Natural killer cell (primary cell): ENCODE measurements around the gene MEF2A. TPM values are rescaled to one million over a fixed set of nuclear protein-coding genes. Genes with fewer than 3 reads are reported as not detected.

Experiments used
- ATAC-seq, 3 donors: fragments of 150-1000 bp in 2 of 3; fragments of 200-7000 bp in 1 of 3; cut with Tn5 transposase; 1 replicate in 1 of 3; 2 replicates in 2 of 3; pipeline ENCODE4 v1.10.0; 2021; ENCODE audit warnings: mild to moderate bottlenecking in 2 of 3, moderate library complexity in 2 of 3
- DNase-seq, 2 donors: peaks; one replicate each; pipeline versions ENCODE4 v3.0.0 to v3.0.0-alpha.2; 2013 to 2021; ENCODE audit warnings: mixed read lengths in 1 of 2
- H3K27ac ChIP-seq: one replicate; pipeline ENCODE4 v1.5.1; 2013; ENCODE audit warnings: mild to moderate bottlenecking, low read length
- H3K27me3 ChIP-seq: one replicate; pipeline ENCODE4 v1.6.1; 2013; ENCODE audit warnings: low read length; ENCODE audit not compliant: control insufficient read depth, insufficient read depth
- H3K36me3 ChIP-seq: one replicate; pipeline ENCODE4 v1.6.1; 2013; ENCODE audit warnings: low read length; ENCODE audit not compliant: control insufficient read depth, insufficient read depth
- H3K4me1 ChIP-seq: one replicate; pipeline ENCODE4 v1.6.1; 2013; ENCODE audit warnings: low read length; ENCODE audit not compliant: control insufficient read depth, insufficient read depth
- H3K4me3 ChIP-seq: one replicate; pipeline ENCODE4 v1.5.1; 2013; ENCODE audit warnings: low read length
- H3K9me3 ChIP-seq: one replicate; pipeline ENCODE4 v1.6.1; 2013; ENCODE audit warnings: low read length; ENCODE audit not compliant: control insufficient read depth, insufficient read depth
- H3K27ac Mint-ChIP-seq, 2 donors: one replicate each; pipeline ENCODE4 v1.8.0; 2022; ENCODE audit warnings: mild to moderate bottlenecking in 2 of 2, mixed read lengths in 2 of 2, moderate library complexity in 1 of 2
- H3K27me3 Mint-ChIP-seq, 2 donors: one replicate each; pipeline ENCODE4 v1.8.0; 2022; ENCODE audit warnings: low read depth in 2 of 2, mixed read lengths in 2 of 2
- H3K36me3 Mint-ChIP-seq: one replicate; pipeline ENCODE4 v1.8.0; 2022; ENCODE audit warnings: mixed read lengths
- H3K4me1 Mint-ChIP-seq, 2 donors: one replicate each; pipeline ENCODE4 v1.8.0; 2022; ENCODE audit warnings: mixed read lengths in 2 of 2
- H3K4me3 Mint-ChIP-seq: one replicate; pipeline ENCODE4 v1.8.0; 2022; ENCODE audit warnings: mild to moderate bottlenecking, moderate library complexity, mixed read lengths
- H3K9me3 Mint-ChIP-seq, 2 donors: one replicate each; pipeline ENCODE4 v1.8.0; 2022; ENCODE audit warnings: mixed read lengths in 2 of 2
- CTCF ChIP-seq: fragments of 200-600 bp; IDR thresholded peaks from one replicate; pipeline ENCODE4 v1.8.0; 2022; ENCODE audit warnings: antibody characterized with exemption
- WGBS: methylation state at CpG from one replicate; pipeline ENCODE4 v1.1.7; 2013; ENCODE audit warnings: missing lambda C conversion rate; ENCODE audit not compliant: insufficient coverage; 5-methylcytosine and 5-hydroxymethylcytosine counted together
- intact Hi-C: fragments of 100-400 bp; cut with micrococcal nuclease; formaldehyde crosslinking; loops from one replicate; pipeline ENCODE4 v1.14.2; 2022
- total RNA-seq, 4 donors: library from RNA; stranded (reverse); fragments of 120-200 nt in 1 of 4; gene quantifications; one replicate each; pipeline versions ENCODE4 v1.2.3 to v1.2.4, GENCODE V29; 2013 to 2022

The MEF2A gene
- total RNA-seq, 3 donors from 2014 or later (not counting 1 experiment from before 2014, with no cell fraction given): 31.1 to 33.9 (median 33.6) TPM

GRCh38 chr15:99580076-99580475 is 14.3 kb downstream of the MEF2A start:
- H3K27ac ChIP-seq: no peak overlapping the region
- Mint-ChIP-seq H3K4me3 (no peak overlapping the region), H3K36me3 (no peaks in the 10 kb centered on the region), H3K27me3 (no peaks in the 10 kb centered on the region), H3K9me3 (no peaks in the 10 kb centered on the region), H3K27ac (peak overlapping the region in 1 of 2 donors; percentile 11), H3K4me1 (peaks cover 42 to 61% of the 10 kb centered on the region in 2 donors)
- ATAC-seq (no peak), DNase-seq (no peak)
- TF ChIP-seq CTCF: no peak
- H3K4me3 ChIP-seq: no peak overlapping the region
- no peaks in the 10 kb centered on the region for H3K9me3 ChIP-seq
- no peaks in the 10 kb centered on the region for H3K36me3 ChIP-seq
- 100% methylated on average over 3 of the region's 3 CpGs for WGBS
- no peaks in the 10 kb centered on the region for H3K27me3 ChIP-seq
- intact Hi-C loops: no loop called here
- no peaks in the 10 kb centered on the region for H3K4me1 ChIP-seq

- H3K4me1 Mint-ChIP-seq: peaks cover 42 to 52% of the 10 kb centered on the region in 2 donors
- Histone ChIP-seq H3K27me3 (no peaks in the 10 kb centered on the region), H3K36me3 (no peaks in the 10 kb centered on the region), H3K4me3 (no peak overlapping the region), H3K9me3 (no peaks in the 10 kb centered on the region), H3K27ac (no peak overlapping the region), H3K4me1 (no peaks in the 10 kb centered on the region)
- H3K27me3 Mint-ChIP-seq: no peaks in the 10 kb centered on the region
- no peaks in the 10 kb centered on the region for H3K36me3 Mint-ChIP-seq
- peaks cover 0 to 3% of the 10 kb centered on the region in 2 donors for H3K9me3 Mint-ChIP-seq
- DNase-seq (no peak), ATAC-seq (no peak)
- H3K4me3 Mint-ChIP-seq: no peak overlapping the region
- intact Hi-C loops: no loop called here
- 82% methylated on average over 3 of the region's 4 CpGs for WGBS
- H3K27ac Mint-ChIP-seq: no peak overlapping the region
- TF ChIP-seq CTCF: no peak
Measured at GRCh38 chr15:99582508-99582960, 16.8 kb downstream of the MEF2A start.

GRCh38 chr15:99584081-99584600 is 18.4 kb downstream of the MEF2A start:
- Mint-ChIP-seq H3K4me1 (peaks cover 38 to 47% of the 10 kb centered on the region in 2 donors), H3K9me3 (peaks cover 0 to 3% of the 10 kb centered on the region in 2 donors), H3K27ac (no peak overlapping the region), H3K27me3 (no peaks in the 10 kb centered on the region), H3K36me3 (no peaks in the 10 kb centered on the region), H3K4me3 (no peak overlapping the region)
- intact Hi-C loops: no loop called here
- Histone ChIP-seq H3K27ac (no peak overlapping the region), H3K36me3 (no peaks in the 10 kb centered on the region), H3K27me3 (no peaks in the 10 kb centered on the region), H3K4me3 (no peak overlapping the region), H3K9me3 (no peaks in the 10 kb centered on the region), H3K4me1 (no peaks in the 10 kb centered on the region)
- DNase-seq: no peak
- TF ChIP-seq CTCF: no peak
- WGBS: 100% methylated on average over 2 of the region's 2 CpGs
- ATAC-seq: no peak

- no peak overlapping the region for H3K27ac ChIP-seq
Measured at GRCh38 chr15:99586121-99586520, 20.3 kb downstream of the MEF2A start.

More at GRCh38 chr15:99586121-99586520, 20.3 kb downstream of the MEF2A start:
- Histone ChIP-seq H3K4me1 (no peaks in the 10 kb centered on the region), H3K36me3 (no peaks in the 10 kb centered on the region), H3K27me3 (no peaks in the 10 kb centered on the region), H3K9me3 (no peaks in the 10 kb centered on the region), H3K4me3 (no peak overlapping the region)
- intact Hi-C loops: no loop called here
- peaks cover 0 to 3% of the 10 kb centered on the region in 2 donors for H3K9me3 Mint-ChIP-seq
- peaks cover 52% of the 10 kb centered on the region in 2 donors for H3K4me1 Mint-ChIP-seq
- H3K4me3 Mint-ChIP-seq: no peak overlapping the region
- ATAC-seq (no peak), DNase-seq (no peak)
- WGBS: no CpG with 5 or more reads among the region's 1 CpG
- TF ChIP-seq CTCF: no peak
- no peaks in the 10 kb centered on the region for H3K36me3 Mint-ChIP-seq
- no peak overlapping the region for H3K27ac Mint-ChIP-seq
- no peaks in the 10 kb centered on the region for H3K27me3 Mint-ChIP-seq
